ENCODE data around the gene TBX6.
A peak's percentile ranks its signal among the peaks of the same experiment; 100 is the strongest.
"Not testable (repeated sequence)": the region's sequence is repeated elsewhere in the genome, so short reads cannot be mapped to it uniquely, and the experiment has no call there.

The TBX6 gene

GRCh38 chr16:30065943-30066760 is 25.6 kb downstream of the TBX6 start:
- DNase-seq (ENCODE audit: low read depth in 2 of 2): no peak

GRCh38 chr16:30065102-30065942 is 26.4 kb downstream of the TBX6 start, which contains the start of gene ALDOA:
Gene ALDOA (plus strand): TSS chr16:30065760. CDS start chr16:30066898, 1,138 bp downstream.
- peak; percentile 88 to 90 for DNase-seq (ENCODE audit: low read depth in 2 of 2)

GRCh38 chr16:30064729-30065101 is 27.0 kb downstream of the TBX6 start:
- no peak for DNase-seq (ENCODE audit: low read depth in 2 of 2)

- DNase-seq (ENCODE audit: low read depth in 2 of 2): peak in 1 of 2 donors; percentile 44
Observed at GRCh38 chr16:30063893-30064728, 27.6 kb downstream of the TBX6 start.

GRCh38 chr16:30063278-30063892 is 28.3 kb downstream of the TBX6 start:
- DNase-seq (ENCODE audit: low read depth in 2 of 2): no peak

GRCh38 chr16:30060836-30061554 is 30.7 kb downstream of the TBX6 start:
- DNase-seq (ENCODE audit: low read depth in 2 of 2): no peak

- no peak for DNase-seq (ENCODE audit: low read depth in 2 of 2)
Observed at GRCh38 chr16:30060346-30060745, 31.4 kb downstream of the TBX6 start.

- DNase-seq (ENCODE audit: low read depth in 2 of 2): no peak
Observed at GRCh38 chr16:30054959-30055553, 36.7 kb downstream of the TBX6 start.

GRCh38 chr16:30054451-30054850 is 37.3 kb downstream of the TBX6 start:
- no peak for DNase-seq (ENCODE audit: low read depth in 2 of 2)

- no peak for DNase-seq (ENCODE audit: low read depth in 2 of 2)
Observed at GRCh38 chr16:30053376-30054015, 38.2 kb downstream of the TBX6 start.

- DNase-seq (ENCODE audit: low read depth in 2 of 2): peak; percentile 80 to 83
Observed at GRCh38 chr16:30052671-30053372, 38.9 kb downstream of the TBX6 start.

- DNase-seq (ENCODE audit: low read depth in 2 of 2): no peak
Observed at GRCh38 chr16:30051518-30051917, 40.2 kb downstream of the TBX6 start.

GRCh38 chr16:30049871-30050270 is 41.9 kb downstream of the TBX6 start:
- no peak for DNase-seq (ENCODE audit: low read depth in 2 of 2)

- DNase-seq (ENCODE audit: low read depth in 2 of 2): no peak
Observed at GRCh38 chr16:30046588-30046987, 45.1 kb downstream of the TBX6 start.

GRCh38 chr16:30046178-30046577 is 45.5 kb downstream of the TBX6 start:
- no peak for DNase-seq (ENCODE audit: low read depth in 2 of 2)

GRCh38 chr16:30041841-30042240 is 49.9 kb downstream of the TBX6 start:
- no peak for DNase-seq (ENCODE audit: low read depth in 2 of 2)

- not testable (repeated sequence) for DNase-seq (ENCODE audit: low read depth in 2 of 2)
Observed at GRCh38 chr16:30040690-30041089, 51.0 kb downstream of the TBX6 start.

- no peak for DNase-seq (ENCODE audit: low read depth in 2 of 2)
Observed at GRCh38 chr16:30040221-30040620, 51.5 kb downstream of the TBX6 start.

All from stimulated activated CD8-positive, alpha-beta memory T cell treated with anti-CD3 and anti-CD28 coated beads, Interleukin-7, amount 100 ng/mL, for 1 hour (primary cell).